HG03460 (cell line): ENCODE measurements around the gene BYSL.

Source experiments
- ATAC-seq: cut with Tn5 transposase; IDR thresholded peaks from one replicate; pipeline ENCODE4 v1.9.1; 2021; ENCODE audit not compliant: unreplicated experiment

Gene BYSL

DNA sequence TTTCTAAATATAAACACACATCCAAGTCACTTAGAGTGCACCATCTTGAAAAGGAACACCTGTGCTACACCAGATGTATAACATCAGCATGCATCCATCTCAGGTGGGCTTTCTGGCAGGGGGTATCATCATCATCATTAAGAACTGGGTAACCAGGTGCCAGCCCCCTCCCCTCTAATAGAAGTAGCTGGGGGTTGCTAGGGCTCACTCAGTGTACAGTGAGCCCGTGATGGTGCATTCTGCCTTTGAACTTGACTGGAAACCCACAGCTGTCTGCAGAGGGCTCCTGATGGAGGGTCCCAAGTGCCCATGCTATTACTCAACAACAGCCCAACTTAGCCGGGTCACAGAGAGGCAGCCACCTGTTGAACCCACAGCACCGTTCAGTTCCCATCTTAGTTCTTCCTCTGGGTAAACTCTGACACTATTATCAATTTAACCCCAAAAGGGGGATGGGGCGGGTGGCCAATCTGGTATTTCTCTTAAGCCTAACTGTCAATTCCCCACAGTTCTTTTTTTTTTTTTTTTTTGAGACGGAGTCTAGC, 53.1 kb downstream of the BYSL start:
- ATAC-seq: no peak

DNA sequence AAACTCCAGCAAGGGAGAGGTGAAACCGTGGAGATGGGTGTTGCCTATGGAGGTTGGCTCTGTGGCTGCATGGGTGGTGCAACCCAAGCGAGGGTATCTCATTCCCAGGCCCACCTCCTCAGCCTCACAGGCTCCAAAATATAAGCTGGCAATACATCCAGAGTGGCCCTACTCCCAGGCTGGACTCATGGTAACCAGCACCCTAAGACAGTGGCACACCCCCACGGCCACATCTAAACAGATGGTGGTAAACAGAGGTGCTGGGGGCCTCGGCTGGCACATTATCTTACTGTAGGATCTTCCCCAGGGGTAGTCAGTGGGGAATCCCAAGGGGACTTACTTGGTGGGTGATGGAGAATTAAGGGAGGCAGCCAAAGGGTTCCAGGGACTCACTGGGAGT, 54.0 kb downstream of the BYSL start:
- ATAC-seq: no peak

DNA sequence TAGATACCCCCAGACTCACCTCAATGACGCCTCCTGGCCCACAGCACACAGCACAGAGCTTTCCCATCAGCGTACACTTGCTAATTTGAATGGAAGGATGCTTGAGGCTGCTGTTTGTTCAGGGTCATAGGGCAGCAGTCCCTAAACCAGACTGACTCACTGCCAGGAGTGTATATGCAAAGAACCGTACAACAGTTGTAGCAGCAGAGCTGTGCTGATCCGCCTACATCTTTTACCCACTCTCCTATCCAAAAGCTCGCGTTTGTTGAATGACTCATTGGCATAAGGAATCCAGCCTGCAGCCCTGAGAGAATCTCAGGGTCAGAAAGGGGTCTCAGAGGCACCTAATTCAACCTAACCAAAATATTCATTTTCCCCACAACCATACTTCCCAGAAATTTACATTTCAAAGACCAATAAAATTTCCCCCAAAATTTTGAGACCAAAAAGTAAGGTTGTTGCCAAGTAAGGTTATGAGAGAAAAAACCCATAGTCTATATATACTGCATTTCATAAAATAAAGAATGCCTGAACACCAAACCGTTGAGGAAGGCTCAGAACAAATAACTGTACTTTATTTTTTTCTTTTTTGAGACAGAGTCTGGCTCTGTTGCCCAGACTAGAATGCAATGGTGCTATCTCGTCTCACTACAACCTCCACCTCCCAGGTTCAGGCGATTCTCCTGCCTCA, 55.6 kb downstream of the BYSL start:
- ATAC-seq: no peak
